ENCODE measurements around the gene PLPPR4. TPM values are rescaled to one million over a fixed set of nuclear protein-coding genes. Genes with fewer than 3 reads are reported as not detected.

Gene PLPPR4
- total RNA-seq, 4 donors from 2014 or later = 0.42 to 1.4 (median 1.0) TPM

- no peaks in the 10 kb centered on the region for H3K9me3 ChIP-seq
- intact Hi-C loops (cut with DNase I) = no loop called here
Observed at GRCh38 chr1:99331083-99331482, 66.8 kb downstream of the PLPPR4 start.

GRCh38 chr1:99331636-99332035, 67.3 kb downstream of the PLPPR4 start:
- intact Hi-C loops (cut with DNase I) = no loop called here
- Histone ChIP-seq H3K36me3 (no peaks in the 10 kb centered on the region), H3K9me3 (no peaks in the 10 kb centered on the region), H3K27ac (replicated peaks in 1 of 4) (no peak overlapping the region), H3K27me3 (no peaks in the 10 kb centered on the region), H3K4me1 (no peaks in the 10 kb centered on the region), H3K4me3 (no peak overlapping the region)
- 73% methylated on average over 2 of the region's 2 CpGs for WGBS
- DNase-seq (ENCODE audit: extremely low spot score) = no peak
- TF ChIP-seq POLR2A (IDR thresholded peaks at IDR 0.05; ENCODE audit: low read depth) (no peak), CTCF (IDR thresholded peaks at IDR 0.05) (no peak), EP300 (IDR thresholded peaks at IDR 0.05) (no peak)

More at GRCh38 chr1:99331083-99331482, 66.8 kb downstream of the PLPPR4 start:
- TF ChIP-seq CTCF (IDR thresholded peaks at IDR 0.05) (no peak), POLR2A (IDR thresholded peaks at IDR 0.05; ENCODE audit: low read depth) (no peak), EP300 (IDR thresholded peaks at IDR 0.05) (no peak)
- Histone ChIP-seq H3K36me3 (no peaks in the 10 kb centered on the region), H3K27ac (replicated peaks in 1 of 4) (no peak overlapping the region), H3K4me1 (no peaks in the 10 kb centered on the region), H3K27me3 (no peaks in the 10 kb centered on the region), H3K4me3 (no peak overlapping the region)
- no peak for DNase-seq (ENCODE audit: extremely low spot score)
- 92% methylated on average over 2 of the region's 3 CpGs for WGBS

- H3K36me3 ChIP-seq = no peaks in the 10 kb centered on the region
- H3K4me1 ChIP-seq = no peaks in the 10 kb centered on the region
- intact Hi-C loops (cut with DNase I) = no loop called here
- H3K4me3 ChIP-seq = no peak overlapping the region
- H3K27me3 ChIP-seq = no peaks in the 10 kb centered on the region
- H3K27ac ChIP-seq (replicated peaks in 1 of 4) = no peak overlapping the region
- no peak for DNase-seq (ENCODE audit: extremely low spot score)
- TF ChIP-seq CTCF (IDR thresholded peaks at IDR 0.05) = no peak
- no peak for TF ChIP-seq EP300 (IDR thresholded peaks at IDR 0.05)
- TF ChIP-seq POLR2A (IDR thresholded peaks at IDR 0.05; ENCODE audit: low read depth) = no peak
- no peak for TF ChIP-seq POLR2AphosphoS5 (IDR thresholded peaks at IDR 0.05)
- WGBS = 100% methylated on average over 1 of the region's 1 CpG
- no peaks in the 10 kb centered on the region for H3K9me3 ChIP-seq
Observed at GRCh38 chr1:99332561-99332960, 68.3 kb downstream of the PLPPR4 start.

- Histone ChIP-seq H3K4me1 (no peaks in the 10 kb centered on the region), H3K27me3 (no peaks in the 10 kb centered on the region), H3K4me3 (no peak overlapping the region), H3K36me3 (no peaks in the 10 kb centered on the region), H3K9me3 (no peaks in the 10 kb centered on the region), H3K27ac (replicated peaks in 1 of 4) (no peak overlapping the region)
- DNase-seq (ENCODE audit: extremely low spot score) = no peak
- 88% methylated on average over 5 of the region's 5 CpGs for WGBS
- TF ChIP-seq POLR2AphosphoS5 (IDR thresholded peaks at IDR 0.05) (no peak), EP300 (IDR thresholded peaks at IDR 0.05) (no peak), CTCF (IDR thresholded peaks at IDR 0.05) (no peak), POLR2A (IDR thresholded peaks at IDR 0.05; ENCODE audit: low read depth) (no peak)
- intact Hi-C loops (cut with DNase I) = no loop called here
Observed at GRCh38 chr1:99334991-99335390, 70.7 kb downstream of the PLPPR4 start.

GRCh38 chr1:99347041-99347684, 82.9 kb downstream of the PLPPR4 start:
- Histone ChIP-seq H3K4me1 (no peaks in the 10 kb centered on the region), H3K27ac (replicated peaks in 1 of 4) (no peak overlapping the region), H3K9me3 (peaks cover 0 to 4% (median 0%) of the 10 kb centered on the region in 4 donors), H3K36me3 (no peaks in the 10 kb centered on the region), H3K4me3 (no peak overlapping the region), H3K27me3 (no peaks in the 10 kb centered on the region)
- DNase-seq (ENCODE audit: extremely low spot score) = no peak
- intact Hi-C loops (cut with DNase I) = no loop called here
- TF ChIP-seq POLR2AphosphoS5 (IDR thresholded peaks at IDR 0.05) (no peak), EP300 (IDR thresholded peaks at IDR 0.05) (no peak), CTCF (IDR thresholded peaks at IDR 0.05) (no peak), POLR2A (IDR thresholded peaks at IDR 0.05; ENCODE audit: low read depth) (no peak)
- 100% methylated on average over 2 of the region's 2 CpGs for WGBS
